Activated CD8-positive, alpha-beta T cell treated with anti-CD3 and anti-CD28 coated beads for 36 hours (primary cell): Measurements from ENCODE around the gene SYCN. TPM values are rescaled to one million over a fixed set of nuclear protein-coding genes. Genes with fewer than 3 reads are reported as not detected.

ENCODE experiments used
- ATAC-seq: fragments of 200-7000 bp; cut with Tn5 transposase; one replicate; pipeline ENCODE4 v1.10.0; 2021; ENCODE audit warnings: mild to moderate bottlenecking, moderate library complexity
- CTCF ChIA-PET: fragments of 350-600 bp; sonication (Branson Sonifier 250); formaldehyde crosslinking; loops from one replicate; lab custom pipeline; 2021; ENCODE audit warnings: antibody characterized with exemption; lab: Charles Lee
- POLR2A ChIA-PET: fragments of 350-600 bp; sonication (Branson Sonifier 250); formaldehyde crosslinking; loops from one replicate; lab custom pipeline; 2021; ENCODE audit warnings: antibody characterized with exemption; lab: Charles Lee
- DNase-seq: peaks from one replicate; pipeline ENCODE4 v3.0.0-alpha.2; 2020
- H3K27ac Mint-ChIP-seq: one replicate; pipeline ENCODE4 v1.8.0; 2021; ENCODE audit warnings: mild to moderate bottlenecking, mixed read lengths
- H3K27me3 Mint-ChIP-seq: one replicate; pipeline ENCODE4 v1.8.0; 2021; ENCODE audit warnings: mixed read lengths
- H3K36me3 Mint-ChIP-seq: one replicate; pipeline ENCODE4 v1.8.0; 2021; ENCODE audit warnings: low read depth, mixed read lengths
- H3K4me1 Mint-ChIP-seq: one replicate; pipeline ENCODE4 v1.8.0; 2021; ENCODE audit warnings: low read depth, mixed read lengths
- H3K4me3 Mint-ChIP-seq: one replicate; pipeline ENCODE4 v1.8.0; 2021; ENCODE audit warnings: mild to moderate bottlenecking, moderate library complexity, mixed read lengths
- H3K9me3 Mint-ChIP-seq: one replicate; pipeline ENCODE4 v1.8.0; 2021; ENCODE audit warnings: mixed read lengths
- CTCF ChIP-seq: fragments of 200-600 bp; IDR thresholded peaks from one replicate; pipeline ENCODE4 v1.8.0; 2022; ENCODE audit warnings: antibody characterized with exemption, mild to moderate bottlenecking
- intact Hi-C: fragments of 100-400 bp; cut with micrococcal nuclease; formaldehyde crosslinking; loops from one replicate; pipeline ENCODE4 v1.10.0; 2022
- total RNA-seq, 2 experiments: library from RNA; stranded (reverse); gene quantifications; one replicate each; pipeline ENCODE4 v1.2.3, GENCODE V29; 2021

Gene SYCN
- total RNA-seq, 2 experiments from 2014 or later: not detected

- DNase-seq (no peak), ATAC-seq (no peak)
- CTCF ChIA-PET: no interaction called here
- peaks cover 18% of the 10 kb centered on the region for H3K4me1 Mint-ChIP-seq
- no peaks in the 10 kb centered on the region for H3K27me3 Mint-ChIP-seq
- POLR2A ChIA-PET: no interaction called here
- intact Hi-C loops: no loop called here
- H3K4me3 Mint-ChIP-seq: no peak overlapping the region
- no peak for TF ChIP-seq CTCF
- no peaks in the 10 kb centered on the region for H3K9me3 Mint-ChIP-seq
- H3K36me3 Mint-ChIP-seq: no peaks in the 10 kb centered on the region
- H3K27ac Mint-ChIP-seq: no peak overlapping the region
Measured at GRCh38 chr19:39154629-39155100, 49.4 kb downstream of the SYCN start.

- ATAC-seq: no peak
- ChIA-PET CTCF (interaction anchor here (1.0 kb wide), 1 partner anchor 43 kb away, joined by 3 read pairs; no protein-coding TSS in a partner anchor), POLR2A (no interaction called here)
- H3K9me3 Mint-ChIP-seq: no peaks in the 10 kb centered on the region
- no peak overlapping the region for H3K27ac Mint-ChIP-seq
- H3K36me3 Mint-ChIP-seq: no peaks in the 10 kb centered on the region
- intact Hi-C loops: no loop called here
- no peak overlapping the region for H3K4me3 Mint-ChIP-seq
- H3K27me3 Mint-ChIP-seq: no peaks in the 10 kb centered on the region
- DNase-seq: no peak
- peaks cover 18% of the 10 kb centered on the region for H3K4me1 Mint-ChIP-seq
- no peak for TF ChIP-seq CTCF
Measured at GRCh38 chr19:39154100-39154628, 49.9 kb downstream of the SYCN start.

Other genes with a start within 250 kb of the SYCN start
- gene FBXO17, start 228.5 kb downstream of the SYCN start, total RNA-seq: not detected
- gene FBXO27, start 171.7 kb downstream of the SYCN start, total RNA-seq: 1 to 10 TPM; 1.9 to 2.3 TPM
- gene ACP7, start 119.9 kb downstream of the SYCN start, total RNA-seq: not detected
- 10 to 100 TPM in 1 of 2 experiments, 1 to 10 TPM in 1; 9.8 to 11.5 TPM for gene PAK4, start 78.5 kb downstream of the SYCN start, total RNA-seq
- not detected for gene NCCRP1, start 7.3 kb downstream of the SYCN start, total RNA-seq
- gene IFNL3, start 40.7 kb upstream of the SYCN start, total RNA-seq: not detected
- gene IFNL4, start 44.6 kb upstream of the SYCN start, total RNA-seq: not detected
- not detected for gene IFNL2, start 64.1 kb upstream of the SYCN start, total RNA-seq
- gene IFNL1, start 92.1 kb upstream of the SYCN start, total RNA-seq: not detected
- gene LRFN1, start 116.6 kb upstream of the SYCN start, total RNA-seq: 1 to 10 TPM; 6.1 to 6.5 TPM
- gene GMFG, start 131.8 kb upstream of the SYCN start, total RNA-seq: 100 to 1,000 TPM; 280 to 297 TPM
- gene SAMD4B, start 138.2 kb upstream of the SYCN start, total RNA-seq: 10 to 100 TPM; 35.5 to 37.1 TPM
- gene PAF1, start 186.8 kb upstream of the SYCN start, total RNA-seq: 10 to 100 TPM; 35.5 to 36.5 TPM
- gene MED29, start 187.1 kb upstream of the SYCN start, total RNA-seq: 10 to 100 TPM; 19.5 to 19.8 TPM
- 10 to 100 TPM; 74.6 to 80.3 TPM for gene ZFP36, start 202.6 kb upstream of the SYCN start, total RNA-seq
- 10 to 100 TPM; 35.9 to 42.8 TPM for gene PLEKHG2, start 208.4 kb upstream of the SYCN start, total RNA-seq
- 1,000 to 10,000 TPM; 3,249 to 3,324 TPM for gene RPS16, start 231.7 kb upstream of the SYCN start, total RNA-seq
- 100 to 1,000 TPM; 127 to 141 TPM for gene SUPT5H, start 241.3 kb upstream of the SYCN start, total RNA-seq